Kidney capillary endothelial cell (primary cell): ENCODE data around the gene GDPD5.

Experiments
- DNase-seq: peaks from one replicate; pipeline ENCODE4 v3.0.0-alpha.2; 2018; ENCODE audit warnings: low spot score

Gene GDPD5

DNA sequence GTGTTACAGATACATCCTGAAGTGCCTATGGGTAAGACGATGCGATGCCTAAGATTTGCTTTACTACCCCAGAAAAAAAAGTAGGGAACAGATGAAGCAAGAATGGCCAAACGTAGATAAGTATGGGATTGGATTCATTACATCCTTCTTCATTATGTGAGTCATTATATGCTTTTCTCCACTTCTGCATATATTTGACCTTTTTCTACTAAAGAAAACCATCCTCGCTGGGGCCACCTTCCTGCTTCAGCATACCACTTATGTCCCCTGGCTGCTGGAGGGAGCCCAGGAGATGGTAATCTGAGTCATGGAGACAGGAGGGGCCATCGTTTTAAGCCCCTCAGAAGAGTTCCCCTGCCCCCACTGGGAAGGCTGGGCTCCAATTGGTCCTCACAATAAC is 78.3 kb downstream of the GDPD5 start:
- DNase-seq: no peak

DNA sequence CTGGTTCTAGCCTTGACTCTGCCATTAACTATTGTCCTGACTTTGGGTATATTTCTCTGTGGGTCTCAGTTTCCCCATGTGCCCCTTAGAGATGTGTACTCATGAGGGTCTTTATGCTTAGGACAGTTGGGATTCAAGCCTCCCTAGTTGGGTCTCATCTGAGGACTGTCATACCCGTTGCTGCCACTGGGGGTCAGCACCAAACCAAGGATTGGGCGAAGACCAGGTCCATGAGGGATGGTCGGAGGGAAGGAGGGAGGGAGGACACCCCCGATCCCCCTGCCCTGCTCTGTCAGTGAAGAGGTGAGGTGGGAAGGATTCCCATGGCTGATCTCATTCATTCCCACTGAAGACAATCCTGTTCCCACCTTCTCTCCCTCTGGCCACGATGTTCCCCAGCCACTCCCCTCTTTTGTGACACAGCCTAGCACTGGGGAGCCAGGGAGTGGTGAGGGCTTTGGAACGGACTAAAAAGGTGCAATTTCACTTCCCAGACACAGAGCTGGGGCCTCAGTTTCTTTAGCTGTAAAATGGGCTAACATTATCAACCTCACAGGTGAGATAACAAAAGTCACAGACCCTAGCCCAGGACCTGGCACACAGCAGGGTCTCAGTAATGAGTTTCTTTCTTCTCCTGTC is 80.3 kb downstream of the GDPD5 start:
- DNase-seq: no peak

GRCh38 chr11:75443043-75443442 is 82.7 kb downstream of the GDPD5 start:
- no peak for DNase-seq

DNA sequence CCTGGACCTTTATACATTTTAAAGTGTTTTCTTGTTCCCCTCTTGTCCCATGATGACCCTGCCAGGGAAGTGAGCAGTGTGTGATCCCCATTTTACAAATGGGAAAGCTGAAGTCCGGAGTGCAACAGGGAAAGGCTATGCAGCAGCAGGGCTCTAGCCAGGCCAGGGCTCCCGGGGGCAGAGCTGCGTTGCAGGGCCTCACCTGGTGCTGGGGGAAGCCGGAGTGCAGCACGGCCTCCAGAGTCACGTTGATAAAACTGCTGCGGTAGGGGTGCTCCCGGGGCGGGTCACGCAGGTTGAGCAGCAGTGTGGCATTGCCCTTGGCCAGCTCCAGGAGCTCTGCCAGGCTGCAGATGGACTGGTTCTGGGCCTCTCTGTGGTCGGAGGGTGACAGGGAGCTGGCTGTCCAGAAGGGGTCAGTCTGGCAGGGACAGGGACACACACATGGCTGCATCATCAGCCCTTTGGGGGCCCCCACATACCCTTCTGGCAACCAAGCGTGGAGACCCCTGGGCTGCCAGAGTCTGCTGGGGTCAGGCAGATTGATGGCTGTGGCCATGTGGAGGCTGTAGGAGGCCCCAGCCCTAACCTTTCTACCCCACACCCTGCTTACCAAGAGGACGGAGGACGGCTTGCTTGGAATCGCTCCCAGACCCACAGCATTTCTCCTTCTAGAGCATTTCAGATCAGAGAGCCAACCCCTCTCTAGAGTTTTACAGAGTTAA is 83.4 kb downstream of the GDPD5 start:
- no peak for DNase-seq

GRCh38 chr11:75441804-75442132 is 84.0 kb downstream of the GDPD5 start:
- no peak for DNase-seq

GRCh38 chr11:75440960-75441803 is 84.6 kb downstream of the GDPD5 start:
- DNase-seq: no peak

- no peak for DNase-seq
Measured at GRCh38 chr11:75439495-75440120, 86.1 kb downstream of the GDPD5 start.

DNA sequence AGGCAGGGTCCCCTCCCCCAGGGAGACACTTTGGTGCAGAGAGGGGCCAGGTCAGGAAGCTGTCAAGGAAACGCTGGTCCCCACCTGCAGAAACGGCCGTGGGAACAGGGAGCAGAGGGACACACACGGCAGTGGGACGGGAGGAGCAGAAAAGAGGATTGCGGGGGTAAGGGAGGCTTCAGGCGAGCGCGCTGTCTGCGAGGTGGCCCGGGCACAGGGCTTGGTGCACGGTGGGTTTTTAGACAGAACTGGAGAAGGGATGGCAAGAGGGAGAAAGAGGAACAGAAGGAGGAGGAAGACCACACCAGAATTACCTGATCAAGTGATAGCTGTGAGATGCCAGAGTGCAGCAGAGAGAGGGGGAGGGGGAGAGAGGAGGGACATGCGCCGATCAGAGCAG is 86.7 kb downstream of the GDPD5 start:
- DNase-seq: no peak

GRCh38 chr11:75437966-75438659 is 87.6 kb downstream of the GDPD5 start:
- no peak for DNase-seq

DNA sequence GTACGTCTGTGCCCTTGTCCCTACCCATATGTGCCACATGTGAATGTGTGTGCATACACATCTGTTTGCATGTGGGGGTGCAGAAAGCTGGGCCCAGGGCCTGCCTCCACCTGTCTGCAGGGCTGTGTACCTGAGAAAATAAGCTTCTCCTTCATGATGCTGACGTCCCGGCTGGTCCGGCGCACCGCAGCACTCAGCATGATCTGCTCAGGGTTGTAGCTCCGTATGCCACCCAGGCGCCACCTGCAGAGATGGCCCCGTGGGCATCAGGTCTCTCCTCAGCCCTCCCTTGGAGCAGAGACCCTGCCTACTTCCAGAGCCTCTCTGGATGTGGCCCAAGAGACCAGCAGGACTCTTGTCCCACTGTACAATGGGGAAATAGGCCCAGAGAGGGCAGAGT is 88.9 kb downstream of the GDPD5 start:
- DNase-seq: no peak

GRCh38 chr11:75435571-75435925 is 90.2 kb downstream of the GDPD5 start:
- DNase-seq: no peak

GRCh38 chr11:75434886-75435570 is 90.7 kb downstream of the GDPD5 start:
- DNase-seq: no peak

DNA sequence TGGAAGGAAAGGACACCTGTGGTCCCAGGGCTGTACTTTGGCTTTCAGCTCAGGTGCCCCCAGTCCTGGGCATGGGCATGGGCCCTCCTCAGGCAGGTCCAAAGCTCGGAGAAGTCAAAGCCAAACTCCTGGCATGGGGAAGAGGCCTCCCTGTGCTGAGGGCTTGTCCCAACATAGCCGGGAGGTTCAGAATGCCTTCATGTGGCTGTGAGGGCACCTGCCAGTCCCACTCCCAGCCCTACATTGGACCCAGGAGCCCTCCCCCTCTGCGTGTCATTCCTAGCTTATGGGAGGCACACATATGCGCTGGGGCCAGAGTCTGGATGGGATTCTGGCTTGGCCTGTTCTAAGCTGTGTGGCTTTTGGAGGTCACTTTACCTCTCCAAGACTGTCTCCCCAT is 91.7 kb downstream of the GDPD5 start:
- no peak for DNase-seq

- no peak for DNase-seq
Measured at GRCh38 chr11:75433443-75433842, 92.3 kb downstream of the GDPD5 start.

DNA sequence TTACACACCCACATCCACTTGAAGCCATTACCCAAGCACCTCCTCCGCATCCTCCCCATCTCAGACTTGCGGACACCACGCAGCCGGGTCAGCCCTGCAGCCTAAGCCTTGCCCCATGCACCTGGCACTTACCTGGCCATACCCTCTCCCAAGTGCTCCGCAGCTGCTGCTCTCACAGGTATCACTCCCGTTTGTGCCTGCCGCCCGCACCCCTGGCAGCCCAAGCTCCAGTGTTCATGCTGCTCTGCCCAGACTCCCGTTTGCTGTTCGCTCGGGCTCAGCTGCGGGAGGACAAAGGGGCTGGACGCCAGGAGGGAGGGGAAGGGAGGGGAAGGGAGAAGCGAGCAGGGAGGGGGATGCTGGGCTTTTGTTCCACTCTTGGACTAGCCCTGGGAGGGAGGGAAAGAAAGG is 92.8 kb downstream of the GDPD5 start, which contains the start of gene KLHL35:
Gene KLHL35 (minus strand): TSS at position 293 of the 411 bp plus-strand sequence. CDS start 2,574 bp downstream, outside the sequence.
- no peak for DNase-seq

DNA sequence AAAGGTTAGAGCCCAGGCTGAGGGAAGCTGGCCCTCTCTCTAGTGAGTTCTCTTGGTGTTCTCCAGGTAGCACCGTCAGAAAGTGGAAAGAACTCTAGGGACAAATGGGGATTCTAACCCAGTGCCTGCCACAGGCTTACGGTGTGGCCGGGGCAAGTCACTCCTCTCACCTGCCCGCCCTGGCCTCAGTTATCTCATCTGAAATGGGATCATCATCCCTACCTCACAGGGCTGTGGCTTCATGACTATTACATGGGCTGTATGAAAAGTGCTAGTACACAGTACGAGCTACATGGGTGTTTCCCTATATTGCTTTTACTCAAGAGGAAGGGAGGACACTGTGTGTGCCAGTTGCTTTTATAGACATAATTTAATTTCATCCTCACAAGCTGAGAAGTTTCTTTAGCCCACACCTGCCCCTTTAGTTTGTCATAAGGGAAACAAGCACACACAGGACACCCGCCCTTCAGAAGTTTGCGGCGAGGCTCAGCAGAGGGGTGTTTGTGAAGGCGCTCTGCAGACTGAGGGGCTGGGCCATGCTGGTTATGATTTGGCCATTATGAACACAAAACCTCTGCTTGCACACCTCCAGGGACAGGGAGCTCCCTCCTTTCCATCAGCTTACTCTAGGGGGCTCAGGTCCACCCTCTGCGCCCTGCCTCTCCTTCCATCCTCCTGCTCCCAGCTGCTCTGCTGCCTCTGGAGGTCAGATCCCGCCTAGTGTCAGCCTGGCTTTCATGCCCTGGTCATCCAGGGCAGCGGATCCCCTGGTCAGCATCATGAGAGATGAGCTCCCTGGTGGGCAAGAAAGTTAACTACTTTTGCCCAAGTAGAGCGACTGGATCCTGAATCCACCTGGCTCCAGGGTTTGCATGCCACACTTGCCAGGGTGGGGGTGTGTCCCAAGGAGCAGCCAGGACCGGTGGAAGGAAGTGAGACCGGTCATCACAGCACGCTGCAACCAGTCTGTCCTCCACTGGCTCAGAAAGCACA is 93.9 kb downstream of the GDPD5 start:
- DNase-seq: peak; percentile 45

- DNase-seq: no peak
Measured at GRCh38 chr11:75430714-75431532, 94.8 kb downstream of the GDPD5 start.

DNA sequence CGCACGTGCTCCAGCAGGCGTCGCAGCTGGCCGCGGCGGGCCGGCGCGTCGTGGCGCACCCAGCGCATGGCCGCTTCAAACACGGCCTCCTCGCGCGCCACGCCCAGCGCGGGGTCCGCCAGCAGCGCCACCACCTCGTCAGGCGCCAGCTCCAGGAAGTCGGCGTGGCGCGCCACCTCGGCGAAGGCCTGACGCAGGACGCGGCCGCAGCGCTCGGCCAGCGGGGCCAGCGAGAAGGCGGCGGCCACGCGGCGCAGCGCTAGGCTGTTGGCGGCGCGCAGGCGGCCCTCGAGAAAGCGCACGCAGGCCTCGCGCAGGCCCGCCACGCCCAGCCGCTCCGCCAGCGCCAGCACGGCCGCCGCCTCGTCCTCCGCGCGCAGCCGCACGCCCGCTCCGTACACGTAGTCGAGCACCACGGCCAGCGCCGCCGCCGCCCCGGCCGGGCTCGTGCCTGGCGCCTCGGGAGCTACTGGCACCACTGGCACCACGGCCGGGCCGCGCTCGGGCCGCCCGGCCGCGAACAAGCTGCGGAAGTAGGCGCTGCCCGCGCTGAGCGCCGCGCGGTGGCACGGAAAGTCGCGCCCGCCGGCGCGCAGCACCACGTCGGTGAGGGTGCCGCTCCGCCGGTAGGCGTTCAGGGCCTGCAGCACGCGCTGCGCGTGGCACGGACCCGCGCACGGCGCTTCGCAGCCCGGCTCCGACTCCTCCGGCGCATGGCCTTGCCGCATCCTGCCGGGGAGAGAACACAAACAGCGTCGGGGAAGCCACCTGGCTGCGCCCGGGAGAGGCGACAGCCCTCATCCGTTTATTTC is 95.6 kb downstream of the GDPD5 start:
- peak; percentile 81 for DNase-seq

- DNase-seq: no peak
Measured at GRCh38 chr11:75429641-75429901, 96.2 kb downstream of the GDPD5 start.
